Measurements from ENCODE around the gene YIPF2. TPM values are rescaled to one million over a fixed set of nuclear protein-coding genes. Genes with fewer than 3 reads are reported as not detected.

YIPF2 gene
- polyA plus RNA-seq, 3 donors = 32.7 to 38.3 (median 36.9) TPM

- no peak for DNase-seq (ENCODE audit: low read depth in 3 of 3, low spot score in 2 of 3)
These were observed 14.6 kb downstream of the YIPF2 start for GRCh38 chr19:10913716-10914340.

- no peak for DNase-seq (ENCODE audit: low read depth in 3 of 3, low spot score in 2 of 3)
These were observed 15.8 kb downstream of the YIPF2 start for GRCh38 chr19:10912619-10913018.

GRCh38 chr19:10911579-10912363 lies 16.7 kb downstream of the YIPF2 start:
- DNase-seq (ENCODE audit: low read depth in 3 of 3, low spot score in 2 of 3) = no peak

GRCh38 chr19:10908380-10908960 lies 20.0 kb downstream of the YIPF2 start:
- DNase-seq (ENCODE audit: low read depth in 3 of 3, low spot score in 2 of 3) = no peak

- no peak for DNase-seq (ENCODE audit: low read depth in 3 of 3, low spot score in 2 of 3)
These were observed 20.5 kb downstream of the YIPF2 start for GRCh38 chr19:10907925-10908324.

GRCh38 chr19:10899151-10899653 lies 29.2 kb downstream of the YIPF2 start:
- DNase-seq (ENCODE audit: low read depth in 3 of 3, low spot score in 2 of 3) = no peak

- no peak for DNase-seq (ENCODE audit: low read depth in 3 of 3, low spot score in 2 of 3)
These were observed 29.8 kb downstream of the YIPF2 start for GRCh38 chr19:10898633-10899032.

GRCh38 chr19:10896851-10897526 lies 31.4 kb downstream of the YIPF2 start:
- no peak for DNase-seq (ENCODE audit: low read depth in 3 of 3, low spot score in 2 of 3)

GRCh38 chr19:10895920-10896319 lies 32.5 kb downstream of the YIPF2 start:
- DNase-seq (ENCODE audit: low read depth in 3 of 3, low spot score in 2 of 3) = no peak

- DNase-seq (ENCODE audit: low read depth in 3 of 3, low spot score in 2 of 3) = no peak
These were observed 33.1 kb downstream of the YIPF2 start for GRCh38 chr19:10895363-10895762.

GRCh38 chr19:10894911-10895213 lies 33.6 kb downstream of the YIPF2 start:
- DNase-seq (ENCODE audit: low read depth in 3 of 3, low spot score in 2 of 3) = no peak

GRCh38 chr19:10892256-10892655 lies 36.2 kb downstream of the YIPF2 start:
- no peak for DNase-seq (ENCODE audit: low read depth in 3 of 3, low spot score in 2 of 3)

GRCh38 chr19:10891405-10892086 lies 36.9 kb downstream of the YIPF2 start:
- DNase-seq (ENCODE audit: low read depth in 3 of 3, low spot score in 2 of 3) = peak in 2 of 3 donors; percentile 38 to 72

- no peak for DNase-seq (ENCODE audit: low read depth in 3 of 3, low spot score in 2 of 3)
These were observed 38.6 kb downstream of the YIPF2 start for GRCh38 chr19:10889880-10890279.

- DNase-seq (ENCODE audit: low read depth in 3 of 3, low spot score in 2 of 3) = no peak
These were observed 40.0 kb downstream of the YIPF2 start for GRCh38 chr19:10888421-10888866.

- DNase-seq (ENCODE audit: low read depth in 3 of 3, low spot score in 2 of 3) = no peak
These were observed 40.6 kb downstream of the YIPF2 start for GRCh38 chr19:10887616-10888367.

- DNase-seq (ENCODE audit: low read depth in 3 of 3, low spot score in 2 of 3) = no peak
These were observed 43.0 kb downstream of the YIPF2 start for GRCh38 chr19:10885201-10886169.

- no peak for DNase-seq (ENCODE audit: low read depth in 3 of 3, low spot score in 2 of 3)
These were observed 44.2 kb downstream of the YIPF2 start for GRCh38 chr19:10884274-10884673.

- no peak for DNase-seq (ENCODE audit: low read depth in 3 of 3, low spot score in 2 of 3)
These were observed 46.4 kb downstream of the YIPF2 start for GRCh38 chr19:10882108-10882457.
